ENCODE data around the gene C3orf22.

DNA sequence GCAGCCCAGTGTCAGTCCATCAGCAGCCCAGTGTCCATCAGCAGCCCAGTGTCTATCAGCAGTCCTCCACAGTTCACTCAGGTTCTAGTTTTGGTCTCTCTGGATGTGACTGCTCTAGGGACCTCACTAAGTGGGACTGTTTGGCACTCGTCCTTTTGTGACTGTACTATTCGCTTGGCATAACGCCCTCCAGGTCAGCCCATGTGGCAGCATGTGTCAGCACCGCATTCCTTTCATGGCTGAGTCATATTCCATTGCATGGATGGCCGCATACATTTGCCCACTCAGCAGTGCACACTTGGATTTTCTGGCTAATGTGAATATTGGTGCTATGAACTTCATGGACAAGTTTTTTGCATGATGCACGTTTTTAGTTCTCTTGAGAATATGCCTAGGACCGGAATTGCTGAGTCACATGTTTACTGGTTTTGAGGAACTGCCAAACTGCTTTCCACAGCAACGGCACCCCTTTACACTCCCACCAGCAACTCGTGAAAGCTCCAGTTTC lies 18.3 kb downstream of the C3orf22 start:
- TF ChIP-seq PCBP2 (IDR thresholded peaks at IDR 0.05; ENCODE audit: low read depth, low read length, poor library complexity, severe bottlenecking), result no peak
- TF ChIP-seq ZNF253 (CRISPR knock-in tag; conservative IDR thresholded peaks at IDR 0.05), result no peak

All from K562 (cell line).